ENCODE measurements around the gene MYZAP.

DNA sequence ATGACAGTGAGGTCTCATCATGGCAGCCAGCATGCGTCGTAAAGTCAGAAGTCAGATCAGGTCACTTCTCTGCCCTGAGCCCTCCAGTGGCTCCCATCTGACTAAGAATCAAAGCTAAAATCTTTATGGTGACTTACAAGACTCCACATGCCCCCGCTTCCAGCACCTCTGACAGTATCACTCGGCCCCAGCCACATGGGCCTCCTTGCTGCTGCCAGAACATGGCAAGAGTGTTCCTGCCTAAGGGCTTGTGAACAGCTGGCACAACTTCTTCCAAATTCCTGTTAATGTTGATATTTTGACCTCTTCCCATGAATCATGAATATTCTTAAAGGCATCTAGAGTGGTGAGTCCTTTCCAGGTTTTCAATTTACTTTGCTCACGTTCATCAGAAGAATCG lies 135.3 kb downstream of the MYZAP start:
- TF ChIP-seq, protein P1, sequence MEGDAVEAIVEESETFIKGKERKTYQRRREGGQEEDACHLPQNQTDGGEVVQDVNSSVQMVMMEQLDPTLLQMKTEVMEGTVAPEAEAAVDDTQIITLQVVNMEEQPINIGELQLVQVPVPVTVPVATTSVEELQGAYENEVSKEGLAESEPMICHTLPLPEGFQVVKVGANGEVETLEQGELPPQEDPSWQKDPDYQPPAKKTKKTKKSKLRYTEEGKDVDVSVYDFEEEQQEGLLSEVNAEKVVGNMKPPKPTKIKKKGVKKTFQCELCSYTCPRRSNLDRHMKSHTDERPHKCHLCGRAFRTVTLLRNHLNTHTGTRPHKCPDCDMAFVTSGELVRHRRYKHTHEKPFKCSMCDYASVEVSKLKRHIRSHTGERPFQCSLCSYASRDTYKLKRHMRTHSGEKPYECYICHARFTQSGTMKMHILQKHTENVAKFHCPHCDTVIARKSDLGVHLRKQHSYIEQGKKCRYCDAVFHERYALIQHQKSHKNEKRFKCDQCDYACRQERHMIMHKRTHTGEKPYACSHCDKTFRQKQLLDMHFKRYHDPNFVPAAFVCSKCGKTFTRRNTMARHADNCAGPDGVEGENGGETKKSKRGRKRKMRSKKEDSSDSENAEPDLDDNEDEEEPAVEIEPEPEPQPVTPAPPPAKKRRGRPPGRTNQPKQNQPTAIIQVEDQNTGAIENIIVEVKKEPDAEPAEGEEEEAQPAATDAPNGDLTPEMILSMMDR (IDR thresholded peaks at IDR 0.05; ENCODE audit: insufficient read depth, low read length): no peak
- TF ChIP-seq, protein P2, sequence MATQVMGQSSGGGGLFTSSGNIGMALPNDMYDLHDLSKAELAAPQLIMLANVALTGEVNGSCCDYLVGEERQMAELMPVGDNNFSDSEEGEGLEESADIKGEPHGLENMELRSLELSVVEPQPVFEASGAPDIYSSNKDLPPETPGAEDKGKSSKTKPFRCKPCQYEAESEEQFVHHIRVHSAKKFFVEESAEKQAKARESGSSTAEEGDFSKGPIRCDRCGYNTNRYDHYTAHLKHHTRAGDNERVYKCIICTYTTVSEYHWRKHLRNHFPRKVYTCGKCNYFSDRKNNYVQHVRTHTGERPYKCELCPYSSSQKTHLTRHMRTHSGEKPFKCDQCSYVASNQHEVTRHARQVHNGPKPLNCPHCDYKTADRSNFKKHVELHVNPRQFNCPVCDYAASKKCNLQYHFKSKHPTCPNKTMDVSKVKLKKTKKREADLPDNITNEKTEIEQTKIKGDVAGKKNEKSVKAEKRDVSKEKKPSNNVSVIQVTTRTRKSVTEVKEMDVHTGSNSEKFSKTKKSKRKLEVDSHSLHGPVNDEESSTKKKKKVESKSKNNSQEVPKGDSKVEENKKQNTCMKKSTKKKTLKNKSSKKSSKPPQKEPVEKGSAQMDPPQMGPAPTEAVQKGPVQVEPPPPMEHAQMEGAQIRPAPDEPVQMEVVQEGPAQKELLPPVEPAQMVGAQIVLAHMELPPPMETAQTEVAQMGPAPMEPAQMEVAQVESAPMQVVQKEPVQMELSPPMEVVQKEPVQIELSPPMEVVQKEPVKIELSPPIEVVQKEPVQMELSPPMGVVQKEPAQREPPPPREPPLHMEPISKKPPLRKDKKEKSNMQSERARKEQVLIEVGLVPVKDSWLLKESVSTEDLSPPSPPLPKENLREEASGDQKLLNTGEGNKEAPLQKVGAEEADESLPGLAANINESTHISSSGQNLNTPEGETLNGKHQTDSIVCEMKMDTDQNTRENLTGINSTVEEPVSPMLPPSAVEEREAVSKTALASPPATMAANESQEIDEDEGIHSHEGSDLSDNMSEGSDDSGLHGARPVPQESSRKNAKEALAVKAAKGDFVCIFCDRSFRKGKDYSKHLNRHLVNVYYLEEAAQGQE (IDR thresholded peaks at IDR 0.05; ENCODE audit: insufficient replicate concordance, low read depth): no peak
- TF ChIP-seq POLR2AphosphoS5 (IDR thresholded peaks at IDR 0.05; ENCODE audit: low read depth): no peak

Data from HL-60 (cell line).